Measurements from ENCODE around the gene RNF220. TPM values are rescaled to one million over a fixed set of nuclear protein-coding genes. Genes with fewer than 3 reads are reported as not detected.

The RNF220 gene
- total RNA-seq, 2 experiments from 2014 or later, result 73.7 to 74.3 TPM

GRCh38 chr1:44380666-44381177 lies 24.3 kb upstream of the RNF220 start:
- DNase-seq, result no peak
- no peaks in the 10 kb centered on the region for H3K9me3 Mint-ChIP-seq
- intact Hi-C loops (cut with micrococcal nuclease), result no loop called here
- ChIA-PET CTCF (interaction anchor here (1.2 to 8.5 kb wide), 4 partner anchors 22 to 272 kb away, joined by 3 to 104 read pairs (median 16); no protein-coding TSS in a partner anchor), POLR2A (no interaction called here)
- no peak overlapping the region for H3K4me3 Mint-ChIP-seq
- no peaks in the 10 kb centered on the region for H3K4me1 Mint-ChIP-seq (ENCODE audit: low read depth)
- H3K27me3 Mint-ChIP-seq, result no peaks in the 10 kb centered on the region
- no peak overlapping the region for H3K27ac Mint-ChIP-seq
- no peaks in the 10 kb centered on the region for H3K36me3 Mint-ChIP-seq

DNA sequence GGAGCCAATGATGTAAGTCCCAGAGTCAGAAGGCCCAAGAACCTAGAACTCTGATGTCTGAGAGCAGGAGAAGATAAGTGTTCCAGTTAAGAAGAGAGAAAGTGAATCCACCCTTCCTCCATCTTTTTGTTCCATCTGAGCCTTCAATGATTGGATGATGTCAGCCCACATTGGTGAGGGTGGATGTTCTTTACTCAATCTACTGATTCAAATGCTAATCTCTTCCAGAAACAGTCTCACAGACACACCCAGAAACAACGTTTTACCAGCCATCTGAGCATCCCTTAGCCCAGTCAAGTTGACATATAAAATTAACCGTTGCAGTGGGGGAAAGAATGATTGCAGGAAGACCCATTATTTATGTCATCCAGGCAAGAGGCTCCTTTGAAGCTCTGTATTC lies 16.5 kb upstream of the RNF220 start:
- no peaks in the 10 kb centered on the region for H3K36me3 Mint-ChIP-seq
- POLR2A ChIA-PET, result no interaction called here
- DNase-seq, result no peak
- H3K9me3 Mint-ChIP-seq, result no peaks in the 10 kb centered on the region
- intact Hi-C loops (cut with micrococcal nuclease), result no loop called here
- no peaks in the 10 kb centered on the region for H3K4me1 Mint-ChIP-seq (ENCODE audit: low read depth)
- no peak overlapping the region for H3K27ac Mint-ChIP-seq
- peaks cover 6% of the 10 kb centered on the region for H3K27me3 Mint-ChIP-seq
- CTCF ChIA-PET, result no interaction called here
- no peak overlapping the region for H3K4me3 Mint-ChIP-seq

- Mint-ChIP-seq H3K36me3 (no peaks in the 10 kb centered on the region), H3K27ac (no peak overlapping the region), H3K4me1 (ENCODE audit: low read depth) (no peaks in the 10 kb centered on the region), H3K9me3 (no peaks in the 10 kb centered on the region), H3K4me3 (no peak overlapping the region), H3K27me3 (peaks cover 12% of the 10 kb centered on the region)
- no peak for DNase-seq
- ChIA-PET CTCF (interaction anchor here (1.6 kb wide), 1 partner anchor 11 kb away, joined by 8 read pairs; no protein-coding TSS in a partner anchor), POLR2A (no interaction called here)
- intact Hi-C loops (cut with micrococcal nuclease), result no loop called here
Observed at GRCh38 chr1:44389437-44389836, 15.6 kb upstream of the RNF220 start.

DNA sequence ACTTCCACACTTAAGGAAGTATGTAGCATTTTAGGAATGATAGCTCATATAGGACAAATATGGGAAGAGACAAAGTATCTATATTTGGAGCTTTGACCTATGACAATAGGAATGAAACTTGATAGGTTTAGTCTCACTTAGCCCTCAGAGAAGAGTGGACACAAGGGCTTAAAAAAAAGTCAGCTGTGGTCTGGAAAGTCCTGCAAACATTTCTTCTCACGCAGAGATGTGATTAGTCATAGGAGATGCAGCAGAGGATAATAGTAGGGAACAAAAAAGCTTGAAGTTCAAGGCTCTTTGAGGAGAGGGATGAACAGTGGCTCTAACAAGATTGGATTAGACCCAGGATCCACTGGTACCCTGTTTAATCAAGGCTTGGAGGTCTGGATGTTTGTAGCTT lies 14.8 kb upstream of the RNF220 start:
- POLR2A ChIA-PET, result no interaction called here
- H3K9me3 Mint-ChIP-seq, result no peaks in the 10 kb centered on the region
- CTCF ChIA-PET, result interaction anchor here (1.6 kb wide), 1 partner anchor 11 kb away, joined by 8 read pairs; no protein-coding TSS in a partner anchor
- H3K27ac Mint-ChIP-seq, result no peak overlapping the region
- peaks cover 15% of the 10 kb centered on the region for H3K27me3 Mint-ChIP-seq
- no peak for DNase-seq
- intact Hi-C loops (cut with micrococcal nuclease), result no loop called here
- H3K4me3 Mint-ChIP-seq, result no peak overlapping the region
- no peaks in the 10 kb centered on the region for H3K4me1 Mint-ChIP-seq (ENCODE audit: low read depth)
- no peaks in the 10 kb centered on the region for H3K36me3 Mint-ChIP-seq

DNA sequence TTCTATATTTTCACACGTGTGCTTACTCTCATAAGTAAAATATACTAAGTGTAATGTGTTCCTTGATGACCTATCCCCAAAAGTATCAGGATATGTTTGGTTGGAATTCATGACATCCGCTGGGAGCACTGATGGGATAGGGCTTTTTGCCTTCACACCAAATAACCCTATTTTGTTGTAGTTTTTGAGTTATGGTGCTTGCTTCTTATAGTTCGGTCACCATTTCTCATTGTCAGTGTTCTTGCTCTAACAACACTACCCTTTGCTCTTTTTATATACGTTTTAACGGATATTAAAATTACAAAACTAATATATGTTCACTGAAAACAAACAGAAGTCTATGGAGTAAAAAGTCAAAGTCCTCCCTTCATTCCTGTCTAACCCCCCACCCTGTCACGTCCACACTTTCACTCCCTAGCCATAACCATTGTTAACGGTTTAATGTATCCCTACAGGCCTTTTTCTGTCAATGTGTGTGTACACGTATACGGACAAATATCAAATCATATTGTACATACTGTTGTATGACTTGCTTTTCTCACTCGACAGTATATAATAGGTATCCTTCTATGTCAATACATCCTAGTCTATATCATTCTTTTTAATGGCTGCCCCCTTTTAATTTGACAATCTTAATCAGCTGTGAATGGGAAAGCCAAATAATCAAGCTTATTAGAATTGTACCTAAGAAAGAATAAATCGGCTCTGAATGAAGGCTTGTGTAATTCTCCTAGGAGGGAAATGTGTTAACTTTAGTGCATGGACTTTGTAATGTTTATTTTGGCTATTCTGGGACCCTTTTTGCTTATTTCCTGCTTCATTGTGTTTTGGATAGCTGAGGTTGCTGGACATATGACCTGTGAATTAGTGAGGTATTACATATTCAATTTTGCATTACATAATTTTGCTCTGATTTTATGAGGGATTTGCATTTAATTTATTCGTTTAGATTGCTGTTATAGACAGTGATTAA lies 3.5 kb upstream of the RNF220 start:
- intact Hi-C loops (cut with micrococcal nuclease), result no loop called here
- H3K27me3 Mint-ChIP-seq, result peaks cover 54% of the 10 kb centered on the region
- CTCF ChIA-PET, result no interaction called here

GRCh38 chr1:44405798-44406736 lies 1.0 kb downstream of the RNF220 start:
- ChIA-PET CTCF (no interaction called here), POLR2A (no interaction called here)
- intact Hi-C loops (cut with micrococcal nuclease), result loop anchor here (5.0 kb wide), 1 partner anchor 106 kb away; no protein-coding TSS in a partner anchor
- peak overlapping the region; percentile 74 for H3K4me3 Mint-ChIP-seq
- DNase-seq, result peak; percentile 46
- H3K9me3 Mint-ChIP-seq, result no peaks in the 10 kb centered on the region
- peaks cover 36% of the 10 kb centered on the region for H3K4me1 Mint-ChIP-seq (ENCODE audit: low read depth)
- H3K27me3 Mint-ChIP-seq, result peaks cover 59% of the 10 kb centered on the region
- no peak overlapping the region for H3K27ac Mint-ChIP-seq
- peaks cover 1% of the 10 kb centered on the region for H3K36me3 Mint-ChIP-seq

More for the DNA sequence above, 3.5 kb upstream of the RNF220 start:
- H3K36me3 Mint-ChIP-seq, result no peaks in the 10 kb centered on the region
- no peak overlapping the region for H3K27ac Mint-ChIP-seq
- H3K4me3 Mint-ChIP-seq, result no peak overlapping the region
- DNase-seq, result no peak
- H3K4me1 Mint-ChIP-seq (ENCODE audit: low read depth), result peaks cover 16% of the 10 kb centered on the region
- POLR2A ChIA-PET, result no interaction called here
- H3K9me3 Mint-ChIP-seq, result no peaks in the 10 kb centered on the region

DNA sequence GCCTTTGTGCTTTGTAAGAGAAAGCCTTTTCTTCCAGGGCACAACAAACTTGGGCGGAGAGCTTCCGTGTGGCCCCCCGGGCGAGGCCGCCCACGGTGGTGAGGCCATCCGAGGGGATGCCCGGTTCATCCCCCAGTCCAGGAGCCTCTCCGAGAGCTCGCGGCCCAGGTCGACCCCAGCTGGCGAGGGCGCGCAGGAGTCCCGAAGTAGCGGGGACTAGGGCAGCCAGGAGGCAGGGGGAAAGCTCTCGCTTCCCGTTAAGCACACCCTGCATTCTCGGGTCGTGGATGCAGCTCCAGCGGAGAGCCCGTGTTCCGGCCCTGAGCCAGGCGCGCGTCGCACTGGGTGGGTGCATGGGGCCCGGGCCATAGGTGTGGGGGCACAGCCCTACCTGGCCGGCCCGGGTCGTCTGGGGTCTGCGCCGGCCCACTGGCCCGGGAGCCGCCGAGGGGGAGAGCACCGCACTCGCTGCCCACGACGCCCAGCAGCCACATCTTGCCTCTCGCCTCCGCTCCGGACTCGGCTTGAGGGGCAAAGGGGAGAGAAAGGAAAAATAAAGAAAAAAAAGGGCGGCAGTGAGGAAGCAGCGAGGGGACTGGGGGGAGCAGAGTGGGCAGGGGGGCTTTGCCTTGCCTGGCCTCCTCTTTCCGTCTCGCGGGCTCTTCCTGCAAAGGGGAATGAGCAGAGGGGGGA lies 1.8 kb downstream of the RNF220 start:
- intact Hi-C loops (cut with micrococcal nuclease), result loop anchor here (5.0 kb wide), 1 partner anchor 105 kb away; no protein-coding TSS in a partner anchor
- Mint-ChIP-seq H3K9me3 (no peaks in the 10 kb centered on the region), H3K36me3 (peaks cover 1% of the 10 kb centered on the region), H3K4me1 (ENCODE audit: low read depth) (peaks cover 36% of the 10 kb centered on the region), H3K27me3 (peaks cover 51% of the 10 kb centered on the region), H3K4me3 (peak overlapping the region; percentile 10), H3K27ac (no peak overlapping the region)
- ChIA-PET POLR2A (no interaction called here), CTCF (no interaction called here)
- DNase-seq, result peak; percentile 18

- H3K9me3 Mint-ChIP-seq, result no peaks in the 10 kb centered on the region
- H3K27me3 Mint-ChIP-seq, result peaks cover 45% of the 10 kb centered on the region
- CTCF ChIA-PET, result interaction anchor here (1.4 kb wide), 1 partner anchor 201 kb away, joined by 3 read pairs; no protein-coding TSS in a partner anchor
- H3K27ac Mint-ChIP-seq, result no peak overlapping the region
- H3K36me3 Mint-ChIP-seq, result peaks cover 1% of the 10 kb centered on the region
- no peak for DNase-seq
- no peak overlapping the region for H3K4me3 Mint-ChIP-seq
- intact Hi-C loops (cut with micrococcal nuclease), result loop anchor here (5.0 kb wide), 1 partner anchor 105 kb away; no protein-coding TSS in a partner anchor
- peaks cover 36% of the 10 kb centered on the region for H3K4me1 Mint-ChIP-seq (ENCODE audit: low read depth)
- POLR2A ChIA-PET, result no interaction called here
Observed at GRCh38 chr1:44407430-44408211, 2.6 kb downstream of the RNF220 start.

GRCh38 chr1:44408212-44408582 lies 3.1 kb downstream of the RNF220 start:
- DNase-seq, result no peak
- POLR2A ChIA-PET, result no interaction called here
- H3K4me3 Mint-ChIP-seq, result no peak overlapping the region
- H3K36me3 Mint-ChIP-seq, result peaks cover 1% of the 10 kb centered on the region
- H3K27ac Mint-ChIP-seq, result no peak overlapping the region
- intact Hi-C loops (cut with micrococcal nuclease), result loop anchor here (5.0 kb wide), 1 partner anchor 104 kb away; no protein-coding TSS in a partner anchor
- CTCF ChIA-PET, result interaction anchor here (1.4 kb wide), 1 partner anchor 200 kb away, joined by 3 read pairs; no protein-coding TSS in a partner anchor
- H3K4me1 Mint-ChIP-seq (ENCODE audit: low read depth), result peaks cover 36% of the 10 kb centered on the region
- H3K9me3 Mint-ChIP-seq, result no peaks in the 10 kb centered on the region
- peaks cover 39% of the 10 kb centered on the region for H3K27me3 Mint-ChIP-seq

- intact Hi-C loops (cut with micrococcal nuclease), result loop anchor here (5.0 kb wide), 1 partner anchor 103 kb away; no protein-coding TSS in a partner anchor
- peak overlapping the region; percentile 45 for H3K4me3 Mint-ChIP-seq
- CTCF ChIA-PET, result interaction anchor here (1.2 to 1.4 kb wide), 2 partner anchors 31 to 199 kb away, joined by 3 read pairs; no protein-coding TSS in a partner anchor
Observed at GRCh38 chr1:44408632-44409602, 3.9 kb downstream of the RNF220 start.

More at GRCh38 chr1:44408632-44409602, 3.9 kb downstream of the RNF220 start:
- peak; percentile 31 for DNase-seq
- Mint-ChIP-seq H3K36me3 (peaks cover 1% of the 10 kb centered on the region), H3K27me3 (peaks cover 39% of the 10 kb centered on the region), H3K9me3 (no peaks in the 10 kb centered on the region), H3K4me1 (ENCODE audit: low read depth) (peaks cover 36% of the 10 kb centered on the region), H3K27ac (no peak overlapping the region)
- POLR2A ChIA-PET, result interaction anchor here (1.8 kb wide), 1 partner anchor 16 kb away, joined by 3 read pairs; no protein-coding TSS in a partner anchor
